ENCODE measurements around the gene WDR1. TPM values are rescaled to one million over a fixed set of nuclear protein-coding genes. Genes with fewer than 3 reads are reported as not detected.

The WDR1 gene
- total RNA-seq, 1 experiment from 2014 or later = 223 TPM

- H3K27me3 ChIP-seq (ENCODE audit: insufficient read depth, low read length) = no peaks in the 10 kb centered on the region
- RAD21 ChIA-PET (ENCODE audit: low non-redundant PET in 1 of 2, low total read pairs in 2 of 2, uncharacterized antibody in 2 of 2, unreplicated experiment in 2 of 2) = no interaction called here
- no peak overlapping the region for H3K9ac ChIP-seq (ENCODE audit: low read length)
- no TSS peak for BruUV-seq (replicated peaks)
- no peak for ATAC-seq
- H3K4me2 ChIP-seq (ENCODE audit: low read length) = no peak overlapping the region
- intact Hi-C loops (cut with micrococcal nuclease) = no loop called here
- no peak overlapping the region for H2AFZ ChIP-seq (ENCODE audit: low read depth, low read length, poor library complexity, severe bottlenecking)
- peaks cover 6 to 19% of the 10 kb centered on the region in 2 experiments for H3K4me1 ChIP-seq (ENCODE audit: control insufficient read depth in 1 of 2, insufficient read depth in 2 of 2, low read length in 2 of 2)
- CTCF ChIA-PET = no interaction called here
- H3K36me3 ChIP-seq (ENCODE audit: control insufficient read depth in 1 of 2, insufficient read depth in 2 of 2, low read length in 2 of 2) = no peaks in the 10 kb centered on the region
- H3K4me3 ChIP-seq (replicated peaks in 1 of 2; ENCODE audit: low read depth in 1 of 2, low read length in 2 of 2) = no peak overlapping the region
- no peak for TF ChIP-seq SP1 (IDR thresholded peaks at IDR 0.05; ENCODE audit: low read depth)
- no peak for TF ChIP-seq ELF1 (IDR thresholded peaks at IDR 0.05; ENCODE audit: borderline replicate concordance, low read depth)
- TF ChIP-seq CTCF (IDR thresholded peaks at IDR 0.05 in 2 of 3, conservative IDR thresholded peaks at IDR 0.05 in 1 of 3; ENCODE audit: borderline replicate concordance in 1 of 3, insufficient read depth in 1 of 3, low read depth in 2 of 3, low read length in 2 of 3) = no peak
- no peak for TF ChIP-seq EZH2 (IDR thresholded peaks at IDR 0.05)
- no peak for TF ChIP-seq ATF3 (IDR thresholded peaks at IDR 0.05)
- no peak for TF ChIP-seq CBX3 (IDR thresholded peaks at IDR 0.05; ENCODE audit: low read depth)
- TF ChIP-seq ZNF274 (IDR thresholded peaks at IDR 0.05; ENCODE audit: low read depth, low read length) = no peak
- TF ChIP-seq MAX (IDR thresholded peaks at IDR 0.05) = no peak
- TF ChIP-seq FOSL1 (IDR thresholded peaks at IDR 0.05; ENCODE audit: low read depth) = no peak
- TF ChIP-seq RAD21 (IDR thresholded peaks at IDR 0.05; ENCODE audit: low read depth) = no peak
- no peak for TF ChIP-seq CEBPB (IDR thresholded peaks at IDR 0.05; ENCODE audit: low read depth)
- TF ChIP-seq EGR1 (IDR thresholded peaks at IDR 0.05; ENCODE audit: low read depth) = no peak
- no peak for TF ChIP-seq ZBTB33 (IDR thresholded peaks at IDR 0.05; ENCODE audit: extremely low read depth, insufficient replicate concordance, low read length)
- no peak for TF ChIP-seq SRF (IDR thresholded peaks at IDR 0.05; ENCODE audit: low read depth)
- no peaks in the 10 kb centered on the region for H3K79me2 ChIP-seq (ENCODE audit: insufficient read depth, low read length)
- DNase-seq (ENCODE audit: low read depth, low spot score) = no peak
- no peaks in the 10 kb centered on the region for H3K9me3 ChIP-seq (ENCODE audit: control insufficient read depth in 1 of 2, insufficient read depth in 1 of 2, low read depth in 1 of 2, low read length in 2 of 2)
- H3K27ac ChIP-seq (ENCODE audit: low read depth, low read length) = no peak overlapping the region
- POLR2A ChIA-PET = no interaction called here
- H4K20me1 ChIP-seq (ENCODE audit: insufficient read depth) = no peaks in the 10 kb centered on the region
- H3K9me2 ChIP-seq (ENCODE audit: insufficient read depth) = no peaks in the 10 kb centered on the region
Measured at GRCh38 chr4:10051517-10052135, 65.0 kb downstream of the WDR1 start.
